Activated naive CD4-positive, alpha-beta T cell treated with anti-CD3 and anti-CD28 coated beads, Interleukin-2, amount 10 ng/mL, durations not matched to agents 7 days and 5 days (primary cell): Measurements from ENCODE around the gene PRPF6.

ENCODE experiments used
- CTCF ChIA-PET: fragments of 350-600 bp; sonication (Branson Sonifier 250); formaldehyde crosslinking; loops from one replicate; lab custom pipeline; 2021; ENCODE audit warnings: antibody characterized with exemption; lab: Charles Lee
- DNase-seq: peaks from one replicate; pipeline ENCODE4 v3.0.0-alpha.2; 2020
- H3K27ac Mint-ChIP-seq: one replicate; pipeline ENCODE4 v1.8.0; 2021; ENCODE audit warnings: mild to moderate bottlenecking, moderate library complexity, mixed read lengths
- H3K27me3 Mint-ChIP-seq: one replicate; pipeline ENCODE4 v1.8.0; 2021; ENCODE audit warnings: mild to moderate bottlenecking, mixed read lengths
- H3K36me3 Mint-ChIP-seq: one replicate; pipeline ENCODE4 v1.8.0; 2021; ENCODE audit warnings: mixed read lengths
- H3K4me1 Mint-ChIP-seq: one replicate; pipeline ENCODE4 v1.8.0; 2021; ENCODE audit warnings: mixed read lengths
- H3K4me3 Mint-ChIP-seq: one replicate; pipeline ENCODE4 v1.8.0; 2021; ENCODE audit warnings: mild to moderate bottlenecking, moderate library complexity, mixed read lengths
- H3K9me3 Mint-ChIP-seq: one replicate; pipeline ENCODE4 v1.8.0; 2021; ENCODE audit warnings: mixed read lengths

PRPF6 gene

DNA sequence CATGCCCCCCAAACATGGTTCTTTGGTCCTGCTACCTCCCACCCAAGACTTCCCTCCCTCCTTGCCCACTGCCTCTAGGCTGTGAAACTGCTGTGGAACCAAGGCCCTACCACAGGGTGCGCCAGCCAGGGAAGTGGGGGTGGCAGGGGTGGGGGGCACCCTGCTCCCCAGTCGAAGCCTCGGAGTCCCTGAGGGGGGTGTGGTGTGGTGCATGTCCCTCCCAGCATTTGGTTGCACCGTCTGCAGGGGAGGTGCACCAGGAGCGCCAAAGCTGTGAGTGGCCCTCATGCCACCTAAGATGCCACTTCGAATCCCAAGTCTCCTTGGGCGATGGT is 96.6 kb downstream of the PRPF6 start:
- H3K9me3 Mint-ChIP-seq, result no peaks in the 10 kb centered on the region
- H3K4me3 Mint-ChIP-seq, result peak overlapping the region; percentile 94
- CTCF ChIA-PET, result interaction anchor here (1.1 to 2.8 kb wide), 2 partner anchors 28 to 97 kb away, joined by 3 to 9 read pairs; partner anchors contain the start of genes PRPF6, SAMD10 and SOX18
- H3K4me1 Mint-ChIP-seq, result peaks cover 55% of the 10 kb centered on the region
- H3K27me3 Mint-ChIP-seq, result peaks cover 23% of the 10 kb centered on the region
- peak overlapping the region; percentile 92 for H3K27ac Mint-ChIP-seq
- peaks cover 35% of the 10 kb centered on the region for H3K36me3 Mint-ChIP-seq
- DNase-seq, result no peak

GRCh38 chr20:64077876-64078551 is 97.1 kb downstream of the PRPF6 start:
- peak overlapping the region; percentile 94 for H3K4me3 Mint-ChIP-seq

DNA sequence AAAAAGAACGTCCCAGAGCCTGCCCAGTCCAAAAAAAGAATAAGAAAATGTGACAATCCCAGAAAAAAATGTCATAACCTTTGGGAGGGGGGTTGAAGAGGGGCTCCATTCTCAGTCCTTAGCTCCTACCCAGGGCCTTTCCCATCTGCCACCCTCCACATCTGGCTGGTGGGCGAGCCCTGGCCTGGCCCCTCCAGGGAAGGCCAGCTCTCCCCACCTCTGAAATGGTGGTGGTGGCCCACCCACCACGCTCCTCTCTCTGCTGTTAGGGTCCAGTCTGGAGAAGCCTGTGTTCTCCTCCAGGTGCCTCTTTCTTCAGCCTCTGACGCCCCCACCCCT is 98.0 kb downstream of the PRPF6 start:
- CTCF ChIA-PET, result interaction anchor here (1.4 to 2.8 kb wide), 2 partner anchors 43 to 99 kb away, joined by 7 to 9 read pairs; partner anchors contain the start of genes PRPF6 and SAMD10
- Mint-ChIP-seq H3K27ac (peak overlapping the region; percentile 92), H3K4me1 (peaks cover 52% of the 10 kb centered on the region), H3K36me3 (peaks cover 32% of the 10 kb centered on the region), H3K27me3 (peaks cover 33% of the 10 kb centered on the region), H3K4me3 (peak overlapping the region; percentile 94), H3K9me3 (no peaks in the 10 kb centered on the region)
- DNase-seq, result no peak

More at GRCh38 chr20:64077876-64078551, 97.1 kb downstream of the PRPF6 start:
- DNase-seq, result peak; percentile 87
- Mint-ChIP-seq H3K36me3 (peaks cover 35% of the 10 kb centered on the region), H3K27me3 (peaks cover 29% of the 10 kb centered on the region), H3K9me3 (no peaks in the 10 kb centered on the region), H3K27ac (peak overlapping the region; percentile 92), H3K4me1 (peaks cover 55% of the 10 kb centered on the region)
- CTCF ChIA-PET, result interaction anchor here (1.1 to 2.8 kb wide), 2 partner anchors 29 to 98 kb away, joined by 3 to 9 read pairs; partner anchors contain the start of genes PRPF6, SAMD10 and SOX18

DNA sequence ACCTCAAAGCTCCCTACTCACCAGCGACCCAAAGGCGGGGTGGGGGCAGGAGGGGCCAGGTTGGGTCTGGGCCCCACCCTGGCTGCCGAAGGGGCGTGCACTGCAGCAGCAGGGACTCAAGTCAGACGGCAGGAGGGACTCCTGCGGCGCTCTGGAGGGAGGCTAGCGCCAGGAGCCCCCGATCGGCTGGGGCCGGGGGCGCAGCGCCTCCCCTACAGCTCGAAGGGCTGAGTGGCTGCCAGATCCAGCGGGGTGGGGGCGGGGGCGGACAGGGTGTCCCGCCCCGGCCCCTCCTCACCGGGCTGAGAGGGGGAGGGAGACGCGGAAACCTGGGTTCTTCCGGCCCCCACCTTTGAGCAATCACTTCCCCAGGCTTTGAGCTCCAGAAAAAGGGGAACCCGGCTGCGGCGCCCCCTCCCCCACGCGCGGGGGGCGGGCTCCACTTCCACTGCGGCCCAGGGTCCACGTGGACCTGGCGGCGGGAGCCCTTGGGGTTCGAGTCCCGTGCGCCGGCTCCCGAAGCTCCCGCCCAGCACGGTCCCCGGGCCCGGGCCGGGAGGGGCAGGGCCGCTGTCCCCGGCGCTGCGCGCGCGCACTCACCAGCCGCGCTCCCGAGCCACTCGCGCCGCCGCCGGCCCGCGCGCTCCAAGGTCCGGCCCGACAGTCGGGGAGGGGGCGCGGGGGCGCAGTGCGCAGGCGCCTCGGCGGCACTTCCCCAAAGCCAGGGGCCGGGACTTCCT is 98.5 kb downstream of the PRPF6 start, which contains the start of gene RGS19:
Gene RGS19, minus strand, starts transcription at position 246 of the 740 bp plus-strand sequence. CDS start 2,632 bp downstream, outside the sequence.
- no peaks in the 10 kb centered on the region for H3K9me3 Mint-ChIP-seq
- DNase-seq, result peak; percentile 85
- CTCF ChIA-PET, result interaction anchor here (0.6 to 2.8 kb wide), 3 partner anchors 42 to 143 kb away, joined by 3 to 9 read pairs (median 7); partner anchors contain the start of genes PRPF6 and SAMD10
- peaks cover 28% of the 10 kb centered on the region for H3K36me3 Mint-ChIP-seq
- H3K4me3 Mint-ChIP-seq, result peak within 1 kb of the TSS; percentile 94
- peak within 1 kb of the TSS; percentile 92 for H3K27ac Mint-ChIP-seq
- H3K27me3 Mint-ChIP-seq, result peaks cover 38% of the 10 kb centered on the region
- H3K4me1 Mint-ChIP-seq, result peaks cover 52% of the 10 kb centered on the region

DNA sequence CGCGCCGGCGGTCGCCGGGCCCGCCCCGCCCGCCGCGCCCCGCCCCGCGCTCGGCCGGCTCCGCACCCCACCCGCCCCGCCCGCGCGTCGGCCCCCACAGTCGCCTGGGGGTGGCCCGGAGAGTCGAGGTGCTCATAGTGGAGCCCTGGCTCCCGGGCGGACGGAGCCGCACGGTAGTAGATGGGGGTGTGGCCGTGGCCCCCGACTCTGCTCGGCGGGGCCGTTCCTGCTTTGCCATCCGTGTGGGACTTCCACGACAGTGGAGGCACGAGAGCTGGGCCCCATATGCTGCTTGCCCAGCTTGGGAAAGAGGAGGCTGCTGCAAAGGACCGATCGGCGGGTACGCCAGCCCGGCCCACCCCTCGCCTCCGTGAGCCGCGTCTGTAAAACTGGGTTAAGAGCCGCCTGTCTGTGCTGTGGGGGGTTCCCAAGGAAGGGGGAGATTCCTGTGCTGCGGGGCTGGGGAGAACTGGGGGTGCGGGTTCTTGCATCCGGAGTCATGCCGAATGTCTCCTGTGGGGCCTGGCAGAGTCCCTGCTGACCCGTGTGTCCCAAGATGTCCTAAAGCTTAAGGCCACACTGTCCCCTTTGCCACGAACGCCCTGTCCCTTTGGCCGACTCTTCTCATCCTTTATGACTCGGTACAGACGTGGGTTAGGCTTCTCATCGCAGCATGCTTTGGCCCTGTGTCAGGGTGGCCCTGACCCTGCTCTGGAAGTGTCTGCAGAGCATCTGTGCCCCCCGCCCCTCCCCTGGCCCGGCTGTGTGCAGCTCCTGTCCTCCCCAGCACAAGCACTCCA is 99.3 kb downstream of the PRPF6 start, which contains the start of gene OPRL1:
Gene OPRL1, plus strand, starts transcription at position 70 of the 800 bp plus-strand sequence. CDS start 12,639 bp downstream, outside the sequence.
- H3K36me3 Mint-ChIP-seq, result peaks cover 24% of the 10 kb centered on the region
- no peaks in the 10 kb centered on the region for H3K9me3 Mint-ChIP-seq
- H3K4me1 Mint-ChIP-seq, result peaks cover 53% of the 10 kb centered on the region
- CTCF ChIA-PET, result interaction anchor here (0.6 to 5.7 kb wide), 5 partner anchors 39 to 144 kb away, joined by 3 to 75 read pairs (median 7); partner anchors contain the start of genes PRPF6 and SAMD10
- peaks cover 45% of the 10 kb centered on the region for H3K27me3 Mint-ChIP-seq
- peak within 1 kb of the TSS; percentile 92 for H3K27ac Mint-ChIP-seq
- peak within 1 kb of the TSS; percentile 94 for H3K4me3 Mint-ChIP-seq
- peak; percentile 72 for DNase-seq

GRCh38 chr20:64080813-64081623 is 100.1 kb downstream of the PRPF6 start:
- Mint-ChIP-seq H3K27ac (peak overlapping the region; percentile 49), H3K4me3 (peak overlapping the region; percentile 71), H3K36me3 (peaks cover 18% of the 10 kb centered on the region), H3K9me3 (no peaks in the 10 kb centered on the region), H3K4me1 (peaks cover 47% of the 10 kb centered on the region), H3K27me3 (peaks cover 53% of the 10 kb centered on the region)
- DNase-seq, result no peak
- CTCF ChIA-PET, result interaction anchor here (1.7 to 5.7 kb wide), 2 partner anchors 38 to 42 kb away, joined by 5 to 75 read pairs; no protein-coding TSS in a partner anchor

- CTCF ChIA-PET, result interaction anchor here (1.7 to 5.7 kb wide), 2 partner anchors 38 to 43 kb away, joined by 5 to 75 read pairs; no protein-coding TSS in a partner anchor
- Mint-ChIP-seq H3K27me3 (peaks cover 59% of the 10 kb centered on the region), H3K9me3 (peaks cover under 1% of the 10 kb centered on the region), H3K36me3 (peaks cover 17% of the 10 kb centered on the region), H3K4me3 (peak overlapping the region; percentile 33), H3K4me1 (peaks cover 42% of the 10 kb centered on the region), H3K27ac (peak overlapping the region; percentile 39)
- DNase-seq, result no peak
These were observed 100.7 kb downstream of the PRPF6 start for GRCh38 chr20:64081624-64081964.

DNA sequence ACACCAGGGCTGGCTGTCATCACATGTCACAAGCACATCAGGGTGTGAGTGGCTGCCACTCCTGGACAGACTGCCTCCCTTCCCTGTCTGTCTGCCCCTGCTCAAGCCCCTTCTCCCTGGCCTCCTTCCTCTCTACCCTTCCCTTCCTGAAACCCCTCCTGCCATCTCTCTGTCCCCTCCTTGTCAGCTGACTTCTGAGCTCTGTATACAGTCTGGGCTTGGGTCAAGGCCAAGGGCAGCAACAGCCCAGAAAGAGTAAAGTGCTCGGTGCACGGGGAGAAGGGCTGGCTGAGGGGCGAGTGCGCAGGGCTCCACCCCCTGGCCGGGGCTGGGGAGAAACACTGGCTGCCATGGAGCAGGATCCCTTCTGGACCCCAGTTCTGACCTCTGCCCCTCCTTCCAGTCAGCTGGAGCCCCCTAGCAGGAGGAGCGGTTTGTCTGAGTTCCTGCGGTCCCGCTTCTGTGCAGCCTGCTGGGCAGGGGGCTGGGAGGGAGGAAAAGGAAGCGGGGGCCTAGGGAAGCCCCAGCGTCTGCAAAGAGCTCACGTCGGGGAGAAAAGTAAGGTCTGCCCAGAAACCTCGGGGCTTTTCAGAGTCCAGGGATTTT is 101.3 kb downstream of the PRPF6 start:
- CTCF ChIA-PET, result interaction anchor here (5.7 kb wide), 1 partner anchor 37 kb away, joined by 75 read pairs; no protein-coding TSS in a partner anchor
- H3K4me3 Mint-ChIP-seq, result peak overlapping the region; percentile 56
- H3K9me3 Mint-ChIP-seq, result peaks cover 4% of the 10 kb centered on the region
- peaks cover 62% of the 10 kb centered on the region for H3K27me3 Mint-ChIP-seq
- peaks cover 37% of the 10 kb centered on the region for H3K4me1 Mint-ChIP-seq
- no peak overlapping the region for H3K27ac Mint-ChIP-seq
- peaks cover 13% of the 10 kb centered on the region for H3K36me3 Mint-ChIP-seq
- no peak for DNase-seq
